ENCODE data around the gene MXD1.

The MXD1 gene

DNA sequence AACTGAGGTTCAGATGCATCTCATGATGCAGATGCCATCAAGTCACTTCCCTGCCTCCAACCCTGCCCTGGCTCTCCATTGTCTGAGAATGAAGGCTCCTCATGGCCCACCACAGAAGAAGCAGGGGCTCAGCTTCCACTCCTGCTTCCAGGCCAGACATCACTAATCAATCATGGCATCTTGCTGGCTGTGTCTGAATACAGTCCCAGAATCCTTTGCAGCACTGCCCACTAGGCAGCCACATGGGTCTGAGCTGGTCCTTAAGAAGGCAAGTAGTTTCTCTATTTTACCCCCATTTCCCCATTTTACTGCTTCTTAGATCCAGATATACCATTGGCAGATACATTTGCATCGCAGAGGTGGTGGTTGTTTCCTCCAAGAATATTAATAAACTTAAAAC, 39.2 kb downstream of the MXD1 start:
- no peak for DNase-seq (ENCODE audit: low spot score)

GRCh38 chr2:69955029-69955428, 40.1 kb downstream of the MXD1 start:
- DNase-seq (ENCODE audit: low spot score) = no peak

- DNase-seq (ENCODE audit: low spot score) = no peak
Observed at GRCh38 chr2:69956475-69956979, 41.6 kb downstream of the MXD1 start.

DNA sequence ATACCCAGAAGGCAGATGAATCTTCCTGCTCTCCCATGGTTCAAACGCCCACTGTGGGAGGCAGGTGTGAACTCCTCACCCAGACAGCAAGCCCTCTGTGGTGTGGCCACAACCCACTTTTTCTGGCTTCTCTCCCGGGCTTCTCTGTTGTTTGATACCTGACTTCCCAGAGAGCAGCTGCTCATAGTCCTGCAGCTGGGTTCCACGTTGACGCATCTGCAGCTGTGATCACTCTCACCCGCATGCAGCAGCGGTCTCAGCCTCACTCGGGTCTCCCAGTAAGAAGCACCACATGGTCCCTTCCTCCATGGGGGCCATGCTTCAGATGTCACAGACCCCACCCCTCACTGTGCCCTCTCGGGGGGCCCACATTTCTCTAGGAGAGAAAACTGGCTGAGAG, 43.1 kb downstream of the MXD1 start:
- no peak for DNase-seq (ENCODE audit: low spot score)

- no peak for DNase-seq (ENCODE audit: low spot score)
Observed at GRCh38 chr2:69958480-69958879, 43.6 kb downstream of the MXD1 start.

DNA sequence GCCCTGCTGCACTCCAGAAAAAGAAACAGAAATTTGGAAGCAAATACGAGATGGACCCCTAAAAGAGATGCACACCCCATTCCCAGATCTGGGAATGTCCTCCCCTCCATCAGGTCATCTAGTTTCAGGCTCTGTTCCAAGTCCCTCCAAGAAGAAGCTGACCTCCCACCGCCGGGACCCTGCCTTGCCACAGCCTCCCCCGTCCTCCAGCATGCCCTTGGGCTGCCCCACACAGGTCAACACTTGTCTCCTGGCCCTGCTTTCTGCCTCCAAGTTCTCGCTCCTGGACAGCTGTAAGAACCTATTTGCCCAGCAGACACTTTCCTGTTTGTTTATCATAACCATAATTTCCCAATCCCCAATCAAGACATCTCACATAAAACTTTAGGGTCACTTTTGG, 44.5 kb downstream of the MXD1 start:
- DNase-seq (ENCODE audit: low spot score) = no peak

DNA sequence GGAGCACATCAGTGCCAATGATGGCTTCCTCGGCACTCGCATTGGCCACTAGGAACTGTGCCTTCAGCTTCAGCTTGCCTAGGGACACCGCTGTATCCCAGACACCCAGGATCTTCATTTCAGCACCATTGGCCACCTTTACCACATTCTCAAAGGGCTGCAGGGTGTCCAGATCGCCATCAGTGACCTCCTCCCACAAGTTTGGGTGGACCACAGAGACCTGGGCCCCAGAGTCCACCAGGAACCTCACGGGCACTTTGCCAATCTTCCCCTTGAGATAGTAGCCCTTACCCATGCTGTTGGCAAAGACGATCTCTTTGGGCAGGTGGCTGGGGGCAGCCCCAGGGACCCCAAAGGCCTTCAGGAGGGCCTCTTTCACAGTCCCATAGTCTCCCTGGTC, 45.9 kb downstream of the MXD1 start:
- DNase-seq (ENCODE audit: low spot score) = no peak

- DNase-seq (ENCODE audit: low spot score) = no peak
Observed at GRCh38 chr2:69961496-69961895, 46.6 kb downstream of the MXD1 start, which contains the start of gene ASPRV1. Gene ASPRV1, minus strand, starts transcription at chr2:69961631. Its CDS starts 195 bp downstream, at chr2:69961436.

- DNase-seq (ENCODE audit: low spot score) = no peak
Observed at GRCh38 chr2:69962986-69963730, 48.2 kb downstream of the MXD1 start.

- no peak for DNase-seq (ENCODE audit: low spot score)
Observed at GRCh38 chr2:69964353-69964841, 49.5 kb downstream of the MXD1 start.

DNA sequence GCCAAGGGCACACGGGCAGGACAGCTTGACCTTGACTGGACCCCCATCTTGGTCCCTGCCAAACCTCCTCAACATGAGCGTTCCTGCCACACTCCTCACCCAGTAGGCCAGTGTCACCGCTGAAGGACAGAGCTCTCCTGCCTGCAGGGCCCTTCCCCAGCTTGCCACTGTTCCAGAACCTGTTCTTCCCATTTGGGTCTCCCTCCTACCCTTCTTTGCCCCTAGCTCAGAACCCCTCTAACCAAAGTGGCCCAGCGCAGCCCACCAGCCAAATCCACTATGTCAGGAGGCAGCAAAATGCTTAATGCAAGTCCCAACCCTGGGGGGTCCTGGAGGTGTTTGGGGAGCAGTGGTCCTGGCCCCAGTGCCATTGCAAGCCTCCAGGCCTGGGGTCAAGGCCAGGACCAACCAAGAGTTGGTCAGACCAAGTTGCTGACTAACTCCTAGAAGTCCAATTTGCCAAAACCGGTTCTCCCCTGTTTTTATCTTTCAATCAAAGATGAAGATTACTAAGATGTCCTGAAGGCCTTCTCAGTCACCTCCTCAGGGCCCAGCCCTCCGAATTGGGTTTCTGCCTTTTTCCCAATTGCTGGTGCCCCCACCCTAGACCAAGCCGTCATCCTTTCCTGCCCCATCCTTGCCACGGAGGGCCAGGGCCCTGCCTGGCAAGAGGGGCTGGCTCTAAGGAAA, 51.0 kb downstream of the MXD1 start:
- no peak for DNase-seq (ENCODE audit: low spot score)

DNA sequence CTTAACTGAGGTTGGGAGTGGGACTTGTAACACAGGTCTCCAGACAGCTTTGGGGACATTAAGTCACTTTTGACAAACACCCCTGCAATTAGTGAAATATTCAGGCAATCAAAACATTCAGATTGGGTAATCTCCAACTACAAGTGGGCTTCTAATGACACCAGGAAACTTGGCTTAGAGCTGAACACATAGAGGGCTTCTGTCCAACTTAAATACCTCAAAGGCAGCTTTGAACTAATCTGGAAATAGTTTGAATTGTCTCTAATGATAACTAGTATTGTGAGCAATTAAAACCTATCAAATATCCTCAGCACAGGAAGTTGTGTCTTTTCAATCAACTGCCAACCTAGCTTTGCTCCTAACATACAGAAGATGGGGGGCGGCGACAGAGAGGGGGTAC, 51.6 kb downstream of the MXD1 start:
- DNase-seq (ENCODE audit: low spot score) = no peak

GRCh38 chr2:69968609-69969008, 53.7 kb downstream of the MXD1 start:
- no peak for DNase-seq (ENCODE audit: low spot score)

DNA sequence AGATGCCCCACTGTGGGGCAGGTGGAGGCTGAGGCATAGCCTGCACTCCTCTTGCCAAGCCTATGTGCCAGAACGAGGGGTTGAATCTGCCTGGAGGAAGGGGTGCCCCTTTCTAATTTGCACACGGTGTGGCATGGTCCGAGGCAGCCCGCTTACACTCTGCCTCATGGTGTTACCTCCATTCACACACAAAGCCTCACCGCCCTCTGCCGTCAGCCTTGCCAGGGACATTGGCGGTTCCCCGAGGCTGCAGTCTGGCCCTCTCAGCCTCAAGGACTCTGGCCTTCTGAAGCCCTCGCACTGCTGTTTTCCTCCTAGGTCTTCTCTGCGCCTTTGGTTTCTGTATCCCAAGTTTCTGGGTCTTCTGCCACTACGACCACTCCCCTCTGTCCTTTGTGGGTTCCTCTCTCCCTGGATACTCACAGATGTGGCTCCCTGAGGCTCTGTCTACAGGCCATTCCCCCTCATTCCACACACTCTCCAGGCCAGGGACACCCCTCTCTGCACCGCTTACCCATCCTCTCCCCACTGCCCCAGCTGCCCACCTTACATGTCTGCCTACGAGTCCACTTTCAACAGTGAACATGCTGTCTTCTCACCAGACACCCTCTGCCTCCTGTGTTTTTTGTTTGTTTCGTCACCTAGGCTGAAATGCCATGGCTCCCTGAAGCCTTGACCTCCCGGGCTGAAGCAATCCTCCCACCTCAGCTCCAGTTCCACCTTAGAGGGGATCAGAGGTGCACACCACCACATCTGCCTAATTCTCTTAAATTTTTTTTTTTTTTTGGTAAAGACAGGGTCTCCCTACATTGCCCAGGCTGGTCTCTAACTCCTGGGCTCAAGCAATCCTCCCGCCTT, 54.4 kb downstream of the MXD1 start:
- no peak for DNase-seq (ENCODE audit: low spot score)

GRCh38 chr2:69969991-69970390, 55.1 kb downstream of the MXD1 start:
- no peak for DNase-seq (ENCODE audit: low spot score)

GRCh38 chr2:69972822-69973221, 57.9 kb downstream of the MXD1 start:
- no peak for DNase-seq (ENCODE audit: low spot score)

DNA sequence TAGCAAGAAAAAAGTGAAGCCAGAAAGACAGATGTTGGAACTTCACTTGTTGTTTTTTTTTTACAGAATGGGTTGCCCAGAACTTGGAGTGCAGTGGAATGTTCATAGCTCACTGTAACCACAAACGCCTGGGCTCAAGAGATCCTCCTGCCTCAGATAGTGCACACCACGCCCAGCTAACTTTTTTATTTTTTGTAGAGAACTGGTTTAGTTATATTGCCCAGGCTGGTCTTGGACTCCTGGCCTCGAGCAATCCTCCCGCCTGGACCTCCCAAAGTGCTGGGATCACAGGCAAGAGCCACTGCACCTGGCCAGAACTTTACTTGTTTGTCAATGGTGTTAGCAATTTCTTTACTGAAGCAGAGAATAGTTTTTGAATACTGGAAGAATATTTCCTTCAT, 58.4 kb downstream of the MXD1 start:
- DNase-seq (ENCODE audit: low spot score) = peak; percentile 44

DNA sequence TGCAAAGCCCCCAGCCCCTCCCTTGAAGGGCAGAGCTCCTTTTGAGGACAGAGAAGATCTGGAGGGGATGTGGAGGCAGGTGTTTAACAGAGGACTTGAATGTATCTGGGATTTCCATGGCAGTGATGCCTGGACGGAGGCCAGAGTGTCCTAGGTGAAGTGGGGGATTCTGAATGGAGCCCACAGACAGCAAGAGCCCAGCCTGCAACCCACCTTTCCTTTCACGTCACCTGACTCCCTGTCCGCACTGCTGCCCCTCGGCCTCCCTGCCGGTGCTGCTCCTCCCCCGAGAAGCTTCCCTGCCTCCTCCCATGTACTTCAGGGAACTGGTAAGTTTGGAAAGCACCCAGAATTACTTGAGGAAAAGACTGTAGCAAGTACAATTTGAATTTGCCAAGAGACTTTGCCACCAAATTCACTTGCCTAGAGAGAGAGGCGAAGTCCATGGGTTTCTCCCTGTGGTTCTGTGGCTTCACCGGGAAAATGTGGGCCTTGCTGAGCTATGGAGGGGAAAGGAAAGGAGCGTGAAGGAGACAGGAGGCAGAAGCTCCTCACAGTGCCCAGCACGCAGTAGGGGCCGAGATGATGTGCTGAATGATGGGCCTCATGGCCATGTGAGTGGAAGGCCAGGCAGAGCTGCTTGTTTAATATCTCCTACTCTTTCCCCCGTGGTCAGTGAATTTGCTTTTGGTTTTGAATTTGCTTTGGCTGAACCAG, 60.4 kb downstream of the MXD1 start:
- DNase-seq (ENCODE audit: low spot score) = no peak

GRCh38 chr2:69975853-69976462, 61.0 kb downstream of the MXD1 start:
- DNase-seq (ENCODE audit: low spot score) = no peak

DNA sequence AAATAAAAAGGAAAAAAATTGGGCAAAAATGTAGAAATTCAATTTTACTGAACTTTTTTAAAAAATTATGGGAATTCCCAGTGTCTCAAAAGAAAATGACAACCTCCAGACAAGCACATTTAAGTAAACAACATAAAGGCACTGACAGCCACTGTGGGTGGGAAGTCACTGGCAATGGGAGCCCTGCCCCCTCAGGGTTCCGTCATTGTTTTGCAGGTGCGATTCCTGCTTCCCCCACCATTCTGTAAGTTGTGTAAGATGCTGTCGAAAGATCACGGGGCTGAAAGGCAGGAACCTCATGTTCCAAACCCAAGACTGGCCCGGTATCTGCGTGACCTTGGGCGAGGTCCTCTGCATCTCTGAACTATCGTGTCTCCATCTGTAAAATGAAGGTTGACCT, 62.3 kb downstream of the MXD1 start:
- DNase-seq (ENCODE audit: low spot score) = no peak

GRCh38 chr2:69977906-69978482, 63.1 kb downstream of the MXD1 start:
- no peak for DNase-seq (ENCODE audit: low spot score)
